Left ventricle myocardium superior (tissue), 1 donor: Measurements from ENCODE around the gene STK24. TPM values are rescaled to one million over a fixed set of nuclear protein-coding genes. Genes with fewer than 3 reads are reported as not detected.
"Not testable (repeated sequence)": the region's sequence is repeated elsewhere in the genome, so short reads cannot be mapped to it uniquely, and the experiment has no call there.

ENCODE experiments used
- ATAC-seq: fragments of 200-7000 bp; cut with Tn5 transposase; one replicate; pipeline ENCODE4 v1.9.1; 2020; ENCODE audit warnings: mild to moderate bottlenecking, moderate library complexity
- DNase-seq: peaks from one replicate; pipeline ENCODE4 v3.0.0-alpha.2; 2020
- intact Hi-C: fragments of 100-400 bp; cut with micrococcal nuclease; formaldehyde crosslinking; loops from one replicate; pipeline ENCODE4 v1.11.0; 2022
- total RNA-seq: library from RNA; stranded (reverse); fragmentation: NEBNext Ultra II Directional; extraction: Animal tissue kit (Norgen Biotek cat#: 25700); gene quantifications from one replicate; pipeline ENCODE4 v1.2.1, GENCODE V29; 2021
- donor health status: DM: no; HTN: yes; CAD: no; lungs with severe emphysema.

Gene STK24
- total RNA-seq, 1 donor from 2014 or later = 71.7 TPM

DNA sequence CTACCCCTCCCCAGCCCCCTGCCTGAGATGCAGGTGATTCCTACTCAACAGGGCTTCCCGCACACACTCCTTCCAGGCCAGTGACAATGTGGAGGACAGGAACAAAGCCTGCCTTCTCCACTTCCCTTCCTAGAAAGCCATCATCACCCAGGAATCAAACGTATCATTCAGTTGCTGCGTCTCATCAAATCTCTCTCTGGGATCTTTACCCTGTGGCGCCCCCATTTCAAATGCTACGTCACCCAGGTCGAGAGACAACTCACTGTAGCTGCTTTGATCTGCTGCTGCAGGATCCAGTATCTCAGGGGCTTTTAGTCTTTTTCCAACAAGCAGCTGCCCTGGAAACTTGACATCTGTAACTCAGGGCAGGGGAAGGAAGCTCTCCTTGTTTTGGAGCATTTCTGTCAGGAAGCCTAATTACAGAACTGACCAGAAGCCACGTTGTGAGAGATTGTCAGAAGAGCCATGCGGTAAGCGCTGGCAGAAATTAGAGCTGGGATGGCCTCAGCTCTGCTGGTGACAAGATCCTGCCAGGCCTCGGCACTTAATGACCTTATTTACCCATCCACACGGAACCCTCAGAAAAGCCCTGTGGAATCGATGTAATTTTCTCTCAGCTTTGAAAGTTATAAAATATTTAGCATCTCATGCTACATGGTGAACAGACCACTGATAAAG is 140.5 kb downstream of the STK24 start:
- ATAC-seq = no peak
- DNase-seq = no peak
- intact Hi-C loops = no loop called here

DNA sequence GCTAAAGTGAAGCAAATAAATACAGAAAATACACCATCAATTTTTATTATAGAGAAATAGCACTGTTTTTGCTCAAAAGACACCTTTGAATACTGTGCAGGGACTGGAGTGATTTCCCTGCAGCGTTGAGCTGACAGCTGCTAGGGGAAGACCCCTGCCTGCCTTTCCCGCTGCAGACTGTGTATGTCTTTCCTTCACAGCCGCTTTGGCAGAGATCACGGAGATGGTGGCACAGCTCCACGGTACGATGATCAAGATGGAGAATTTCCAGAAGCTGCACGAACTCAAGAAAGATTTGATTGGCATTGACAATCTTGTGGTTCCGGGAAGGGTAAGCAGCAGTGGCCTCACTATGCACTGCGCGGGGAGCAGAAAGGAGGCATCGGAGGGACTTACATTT is 141.5 kb downstream of the STK24 start:
- intact Hi-C loops = no loop called here
- ATAC-seq (no peak), DNase-seq (no peak)

DNA sequence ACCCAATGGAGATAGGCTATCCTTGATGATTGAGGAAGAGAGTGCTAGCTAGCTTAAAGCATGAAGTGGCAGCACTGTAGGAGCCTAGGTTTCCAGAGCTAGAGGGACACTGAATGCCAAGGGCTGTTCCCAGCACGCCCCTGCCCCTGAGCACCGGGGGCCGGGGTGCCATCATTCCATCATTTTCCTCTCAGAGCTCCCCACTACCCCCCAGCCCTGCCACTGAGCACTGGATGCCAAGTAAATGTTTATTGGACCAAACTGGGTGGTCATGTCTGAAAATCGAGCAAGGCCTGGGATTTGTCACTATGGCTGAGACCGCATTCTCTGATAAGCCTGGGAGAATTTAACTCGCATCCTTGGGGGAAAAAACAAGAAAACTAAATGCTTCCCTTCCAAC is 142.8 kb downstream of the STK24 start:
- ATAC-seq (no peak), DNase-seq (no peak)
- intact Hi-C loops = no loop called here

DNA sequence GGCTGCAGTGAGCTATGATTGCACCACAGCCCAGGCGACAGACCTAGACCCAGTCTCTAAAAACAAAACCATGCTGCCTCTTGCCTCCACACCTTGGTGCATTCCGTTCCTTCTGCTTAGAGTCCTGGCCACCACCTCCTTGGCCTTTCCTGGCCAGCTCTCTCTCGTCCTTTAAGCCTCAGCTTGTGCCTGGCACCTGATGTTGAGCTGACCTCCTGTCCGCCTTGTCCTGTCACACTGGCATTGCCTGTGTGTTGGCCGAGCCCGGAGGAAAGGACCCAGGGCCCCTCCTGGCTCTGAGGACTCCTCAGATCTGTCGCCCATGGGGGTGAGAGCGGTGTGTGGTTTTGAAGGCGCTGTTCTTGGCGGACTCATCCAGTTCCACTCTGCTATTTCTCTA is 143.3 kb downstream of the STK24 start:
- ATAC-seq (no peak), DNase-seq (no peak)
- intact Hi-C loops = no loop called here

DNA sequence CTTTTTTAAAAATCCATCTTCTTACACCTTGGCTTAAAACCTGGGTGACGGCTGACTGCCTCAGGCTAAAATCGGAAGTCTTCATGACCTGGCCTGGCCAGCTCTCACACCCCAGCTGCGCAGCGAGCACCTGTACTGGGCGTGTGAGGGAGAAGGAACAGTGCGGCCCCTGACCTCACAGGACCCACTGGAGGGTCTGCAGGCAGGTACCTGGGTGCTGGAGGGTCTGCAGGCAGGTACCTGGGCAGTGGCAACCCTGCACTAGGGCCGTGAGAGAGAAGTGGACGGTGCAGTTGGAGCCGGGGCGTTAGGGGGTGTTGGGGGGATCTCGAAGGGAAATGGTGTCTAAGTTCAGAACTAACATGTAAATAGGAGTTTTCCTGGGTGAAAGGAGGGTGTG is 144.3 kb downstream of the STK24 start:
- DNase-seq (no peak), ATAC-seq (no peak)
- intact Hi-C loops = no loop called here

DNA sequence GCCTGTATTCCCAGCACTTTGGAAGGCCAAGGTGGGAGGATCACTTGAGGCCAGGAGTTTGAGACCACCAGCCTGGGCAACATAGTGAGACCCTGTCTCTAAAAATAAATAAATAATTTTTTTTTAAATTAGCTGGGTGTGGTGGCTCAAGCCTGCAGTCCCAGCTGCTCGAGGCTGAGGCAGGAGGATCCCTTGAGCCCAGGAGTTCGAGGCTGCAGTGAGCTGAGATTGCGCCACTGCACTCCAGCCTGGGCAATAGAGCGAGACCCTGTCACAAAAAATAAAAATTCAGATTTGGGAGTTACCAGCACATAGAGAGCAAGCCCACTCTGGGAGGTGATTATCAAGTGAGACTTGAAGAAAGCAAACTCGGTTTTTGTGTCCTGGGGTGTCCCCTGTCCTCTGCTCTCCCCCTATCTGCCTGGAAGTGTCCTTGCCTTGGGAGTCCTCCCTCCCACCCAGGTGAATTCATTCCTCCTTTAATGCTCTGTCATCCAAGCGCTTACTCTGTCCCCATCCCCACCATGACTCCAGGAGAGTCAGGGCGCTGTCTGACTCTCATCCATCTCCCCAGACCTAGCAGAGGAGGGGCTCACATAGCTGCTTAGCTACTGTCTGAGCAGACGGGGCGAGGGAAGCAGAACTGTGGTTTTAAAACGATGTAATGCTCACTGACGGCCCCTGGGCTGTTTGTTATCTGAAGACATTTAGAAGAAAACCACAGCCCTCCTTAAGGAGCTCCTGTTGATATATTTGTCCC is 146.8 kb downstream of the STK24 start:
- no peak for DNase-seq
- intact Hi-C loops = no loop called here
- no peak for ATAC-seq

DNA sequence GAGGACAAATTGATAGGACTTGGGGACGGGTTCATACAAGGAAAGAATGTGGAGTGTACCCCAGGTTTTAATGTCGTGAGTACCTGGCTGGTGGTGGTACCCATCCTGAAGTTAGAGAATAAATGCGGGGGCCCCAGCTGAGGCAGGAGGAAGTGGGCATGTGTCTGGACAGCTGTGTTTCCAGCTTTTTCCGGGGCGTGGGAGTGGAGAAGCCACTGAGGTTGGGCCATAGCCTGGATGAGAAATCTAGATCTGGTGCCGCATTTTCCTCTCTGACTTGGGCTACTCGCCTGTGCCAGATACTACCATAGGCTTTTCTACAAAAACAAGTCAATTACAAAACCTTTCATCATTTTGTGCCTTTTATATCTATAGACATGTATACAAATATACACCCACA is 147.4 kb downstream of the STK24 start:
- DNase-seq (no peak), ATAC-seq (no peak)
- intact Hi-C loops = no loop called here

DNA sequence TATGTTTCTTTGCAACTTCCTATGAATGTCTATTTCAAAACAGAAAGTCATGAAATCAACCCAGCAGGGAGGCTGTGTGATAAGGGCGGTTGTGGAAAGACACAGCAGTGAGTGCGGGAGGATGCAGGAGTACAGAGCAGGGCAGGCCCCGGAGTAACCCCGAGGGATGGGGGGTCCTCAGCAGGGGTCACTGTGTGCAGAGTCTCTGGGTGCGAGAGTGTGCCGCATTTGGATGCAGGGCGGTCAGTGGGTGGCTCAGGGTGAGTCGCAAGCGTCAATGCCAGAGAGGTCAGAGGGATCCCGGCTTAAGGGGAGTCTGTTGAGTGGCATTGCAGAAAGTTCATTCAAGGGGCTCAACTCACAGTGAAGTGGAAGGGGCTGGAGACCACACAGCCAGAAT is 147.8 kb downstream of the STK24 start:
- DNase-seq (no peak), ATAC-seq (no peak)
- intact Hi-C loops = no loop called here

DNA sequence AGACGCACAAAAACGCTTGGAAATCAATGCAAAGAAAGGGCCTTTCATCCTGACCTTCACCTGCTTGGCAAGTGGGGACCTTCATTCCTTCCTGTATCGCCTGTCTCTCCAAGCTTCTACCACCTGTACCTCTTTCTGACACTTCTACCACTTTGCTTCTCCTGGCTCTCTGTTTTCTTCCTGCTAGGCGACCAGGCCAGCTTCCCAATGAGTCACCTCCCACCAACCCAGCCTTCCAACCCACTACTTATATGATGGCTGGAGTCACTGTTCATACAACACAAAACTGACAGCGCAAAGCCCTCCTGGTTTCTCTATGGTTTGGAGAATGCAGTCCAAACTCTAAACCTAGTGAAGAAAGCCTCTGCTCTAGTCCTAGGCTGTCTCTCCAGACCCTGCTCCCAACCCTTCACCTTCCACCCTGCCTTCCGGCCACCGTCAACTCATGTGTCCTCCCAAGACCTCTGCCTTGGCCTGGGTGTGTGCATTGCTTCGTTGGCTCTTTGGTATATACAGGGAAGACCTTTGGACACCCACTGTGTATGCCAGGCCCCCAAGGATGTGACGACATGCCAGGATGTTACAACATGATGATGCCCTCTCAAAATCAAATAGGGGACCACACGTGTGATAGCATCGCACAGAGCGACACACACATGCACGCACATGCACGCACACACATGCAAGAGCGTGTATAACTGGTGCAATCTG is 148.5 kb downstream of the STK24 start:
- DNase-seq = no peak
- ATAC-seq = no peak
- intact Hi-C loops = no loop called here

DNA sequence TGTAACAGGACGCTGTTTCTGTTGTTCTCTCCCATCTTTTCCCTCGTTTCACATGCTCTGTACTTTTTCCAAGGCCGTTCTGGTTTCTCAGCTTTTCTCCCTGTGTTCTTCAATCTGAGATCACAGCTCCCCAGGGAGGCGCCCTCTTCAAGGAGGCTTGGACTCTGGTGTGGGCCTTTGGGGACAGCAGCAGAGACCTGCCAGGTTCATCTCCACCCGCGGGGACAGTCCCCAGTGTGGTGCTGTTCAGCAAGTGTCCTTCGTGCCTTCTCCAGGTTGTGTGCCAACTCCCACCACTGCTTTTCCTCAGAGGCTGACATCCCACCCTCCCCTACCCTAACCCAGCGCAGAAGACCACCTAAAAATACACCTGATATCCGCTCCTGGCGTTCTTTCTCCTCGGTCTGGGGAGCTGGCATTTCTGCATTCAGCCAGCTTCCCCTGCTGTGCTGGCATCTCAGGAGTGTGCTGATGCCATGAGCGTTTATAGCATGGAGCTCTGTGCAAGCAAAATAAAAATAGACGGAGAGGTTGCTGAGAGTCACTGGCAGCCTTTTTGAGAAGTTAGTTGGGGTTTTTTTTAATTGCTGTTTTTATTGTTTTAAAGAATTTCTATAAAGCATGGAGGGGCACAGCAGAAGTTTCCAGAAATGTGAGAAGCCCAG is 149.4 kb downstream of the STK24 start:
- intact Hi-C loops = no loop called here
- DNase-seq (no peak), ATAC-seq (peak; percentile 82)

DNA sequence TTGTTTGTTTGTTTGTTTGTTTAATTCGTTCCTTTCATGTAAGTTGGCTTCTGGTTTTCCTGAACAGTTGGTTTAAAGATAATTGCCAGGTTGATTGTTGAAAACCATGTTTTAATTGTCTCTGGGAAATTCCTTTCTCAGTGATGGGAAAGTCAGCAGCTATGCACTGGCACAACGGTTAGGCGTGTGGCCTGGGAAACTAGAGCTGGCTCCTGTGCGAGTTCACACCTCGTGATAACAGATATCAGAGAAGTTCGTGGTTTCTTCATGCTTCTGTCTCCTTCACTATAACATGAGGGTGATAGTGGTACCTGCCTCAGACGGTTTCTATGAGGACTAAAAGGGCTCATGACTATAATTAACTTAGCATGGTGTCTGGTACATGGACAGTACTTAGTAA is 153.5 kb downstream of the STK24 start:
- ATAC-seq (no peak), DNase-seq (no peak)
- intact Hi-C loops = no loop called here

DNA sequence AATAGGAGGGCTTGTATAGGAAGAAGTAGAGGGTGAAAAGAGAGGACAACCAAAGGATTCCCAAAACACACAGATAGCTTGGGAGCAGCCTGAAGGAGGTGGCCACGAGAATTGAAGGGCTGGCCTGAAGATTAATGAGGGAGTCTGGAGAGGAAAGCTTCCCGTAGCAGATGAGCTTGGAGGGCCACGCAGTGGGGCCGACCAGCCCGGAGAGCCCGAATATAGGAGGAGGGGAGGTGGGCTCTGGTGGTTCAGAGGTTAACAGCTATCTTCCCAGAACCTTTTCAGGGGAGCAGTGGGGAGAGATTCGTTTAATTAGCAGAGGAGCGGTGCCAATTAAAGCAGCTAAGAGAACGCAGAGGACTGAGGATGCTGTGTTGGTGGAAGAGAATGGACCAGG is 154.9 kb downstream of the STK24 start:
- intact Hi-C loops = no loop called here
- no peak for DNase-seq
- ATAC-seq = no peak

DNA sequence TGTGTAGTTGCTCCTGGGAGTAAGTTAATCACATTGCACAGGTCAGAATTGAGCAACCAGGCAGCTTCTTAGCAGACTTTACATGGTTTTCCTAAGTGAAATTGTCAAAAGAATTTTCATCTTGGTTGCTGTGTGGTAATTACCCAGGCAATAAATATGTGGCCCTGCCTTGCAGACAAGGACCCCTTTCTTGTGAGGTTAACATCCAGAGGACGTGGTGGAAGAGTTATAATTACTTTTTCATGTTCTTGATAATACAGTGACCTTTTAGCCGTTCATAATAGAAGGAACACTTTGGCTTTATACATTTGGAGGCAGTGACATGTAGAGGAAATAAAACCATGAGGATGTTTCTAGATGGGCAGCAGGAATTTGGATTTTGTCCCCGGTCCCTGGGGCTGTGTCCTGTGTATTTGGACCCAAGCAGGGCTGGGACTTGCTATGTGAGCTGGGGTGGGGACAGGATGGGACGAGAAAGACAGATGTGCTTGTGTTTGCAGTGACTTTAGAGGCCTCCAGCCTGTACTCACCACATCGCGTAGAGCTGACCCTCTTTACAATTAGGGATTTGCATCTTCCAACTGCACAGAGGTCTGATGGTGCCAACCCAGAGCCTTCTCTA is 156.2 kb downstream of the STK24 start:
- intact Hi-C loops = no loop called here
- DNase-seq (no peak), ATAC-seq (no peak)

DNA sequence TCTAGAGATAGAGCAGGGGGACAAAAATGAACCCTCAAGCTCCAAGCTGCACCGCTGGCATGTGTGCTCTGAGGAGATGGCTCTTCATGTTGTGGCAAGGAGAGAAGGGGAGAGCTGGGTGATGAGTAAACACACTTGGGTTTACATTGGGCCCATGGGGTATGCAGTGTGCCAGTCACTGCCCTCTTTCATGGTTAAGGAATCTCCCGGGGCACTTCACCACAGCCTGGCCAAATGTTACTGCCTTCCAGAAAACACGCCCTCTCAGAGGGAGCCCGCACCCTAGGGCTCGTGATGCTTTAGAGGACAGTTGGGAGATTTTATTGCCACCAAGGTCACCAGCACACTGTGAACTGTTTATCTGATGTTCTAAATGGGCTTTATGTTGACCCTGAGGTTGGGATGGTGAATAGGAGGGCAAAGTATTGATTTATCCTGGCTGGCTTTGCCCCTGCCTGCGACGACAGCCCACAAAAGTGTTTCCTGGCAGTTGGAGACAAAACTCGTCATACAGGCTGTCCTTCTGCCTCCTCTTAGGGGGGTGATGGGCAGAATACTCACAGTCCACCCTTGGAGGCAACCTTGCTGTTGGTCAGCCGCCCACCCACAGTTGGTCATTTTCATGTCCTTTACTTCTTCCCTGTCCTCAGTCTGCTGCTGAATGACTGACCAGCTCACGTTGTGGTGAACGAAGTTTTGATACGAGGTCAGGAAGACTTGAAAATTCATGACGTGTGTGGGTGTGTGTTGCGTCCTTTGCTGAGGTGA is 156.9 kb downstream of the STK24 start:
- intact Hi-C loops = no loop called here
- DNase-seq (no peak), ATAC-seq (no peak)

DNA sequence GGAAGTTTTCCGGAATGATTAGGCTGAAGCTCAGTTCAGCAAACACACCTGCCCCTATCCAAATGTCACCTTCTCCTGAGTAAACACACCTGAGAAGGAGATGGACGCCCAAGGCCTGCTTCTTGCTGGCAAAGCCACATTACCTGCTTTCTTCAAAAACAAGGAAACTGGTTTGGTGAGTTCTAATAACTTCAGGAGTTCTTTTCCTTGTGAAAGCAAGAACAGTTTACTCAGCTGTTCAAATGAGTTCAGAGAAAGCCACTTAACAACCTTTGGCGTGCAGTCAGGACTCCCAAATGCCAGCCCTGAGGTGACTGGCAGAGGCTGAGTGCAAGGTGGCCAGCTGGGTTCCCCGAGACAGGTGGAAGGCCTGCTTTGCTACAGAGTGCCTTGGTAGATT is 160.5 kb downstream of the STK24 start:
- intact Hi-C loops = no loop called here
- ATAC-seq = no peak
- DNase-seq = no peak

DNA sequence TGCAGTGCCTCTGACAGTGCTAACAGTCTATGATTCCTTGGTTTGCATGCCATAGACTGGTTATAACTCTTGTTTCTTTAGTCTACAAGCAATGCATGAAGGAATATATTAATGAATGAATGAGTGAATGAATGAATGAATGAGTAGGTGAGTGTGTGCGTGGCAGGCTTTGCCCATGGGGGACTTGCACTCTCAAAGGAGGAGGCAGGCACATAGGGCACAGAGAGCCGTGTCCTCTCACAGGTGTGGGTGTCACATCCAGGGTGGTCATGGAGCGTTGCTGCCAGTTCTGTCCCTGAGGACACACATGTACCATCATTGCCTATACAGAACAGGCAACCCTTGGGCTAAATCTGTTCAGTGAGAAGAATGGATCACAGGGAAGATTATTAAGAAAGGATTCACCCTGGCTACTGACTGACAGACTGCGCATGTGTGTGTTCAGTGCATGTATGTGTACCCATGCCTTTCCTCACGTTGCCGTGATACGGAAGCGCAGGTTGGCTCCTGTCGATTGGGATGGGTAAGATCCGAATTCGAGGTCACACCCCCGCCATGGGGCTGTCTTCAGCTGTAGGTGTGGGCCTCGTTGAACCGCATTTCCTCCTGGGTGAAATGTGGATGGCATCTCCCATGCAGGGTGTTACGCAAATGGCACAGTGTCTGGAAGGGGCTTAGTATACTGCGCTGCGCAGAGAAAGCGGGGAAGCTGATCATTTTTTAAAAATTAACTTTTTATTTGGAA is 161.4 kb downstream of the STK24 start:
- no peak for DNase-seq
- no peak for ATAC-seq
- intact Hi-C loops = no loop called here

DNA sequence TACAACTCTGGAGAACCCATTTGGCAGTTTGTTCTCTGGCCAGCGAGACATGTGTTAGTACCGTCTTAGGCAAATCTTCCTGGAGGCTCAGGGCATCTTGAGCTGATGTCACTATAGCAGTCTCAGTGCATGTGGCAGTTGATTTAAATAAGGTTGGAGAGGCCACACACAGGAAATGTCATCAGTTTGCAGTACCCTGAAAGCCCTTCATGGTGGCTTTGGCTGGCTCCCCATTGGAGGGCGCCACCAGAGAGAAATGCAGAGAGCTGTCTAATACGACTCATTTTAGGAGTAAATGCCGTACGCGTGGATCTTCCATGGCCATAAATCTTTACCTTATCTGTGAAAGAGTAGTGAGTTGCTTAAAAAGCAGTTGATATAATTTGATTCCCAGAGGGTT is 163.1 kb downstream of the STK24 start:
- DNase-seq (no peak), ATAC-seq (no peak)
- intact Hi-C loops = no loop called here

DNA sequence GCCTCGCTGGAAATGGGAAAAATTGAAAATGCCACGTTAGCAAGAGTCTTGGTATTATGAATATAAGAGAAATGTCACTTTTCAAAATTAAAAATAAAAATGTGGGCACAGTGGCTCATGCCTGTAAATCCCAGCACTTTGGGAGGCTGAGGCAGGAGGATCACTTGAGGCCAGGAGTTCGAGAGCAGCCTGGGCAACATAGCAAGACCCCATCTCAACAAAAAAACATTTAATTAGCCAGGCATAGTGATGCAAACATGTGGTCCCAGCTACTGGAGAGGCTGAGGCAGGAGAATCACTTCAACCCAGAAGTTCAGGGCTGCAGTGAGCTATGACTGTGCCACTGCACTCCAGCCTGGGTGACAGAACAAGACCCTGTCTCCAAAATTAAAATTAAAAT is 163.6 kb downstream of the STK24 start:
- intact Hi-C loops, DNase-seq, ATAC-seq: not testable (repeated sequence)
